ENCODE measurements around the gene PML.

Gene PML

DNA sequence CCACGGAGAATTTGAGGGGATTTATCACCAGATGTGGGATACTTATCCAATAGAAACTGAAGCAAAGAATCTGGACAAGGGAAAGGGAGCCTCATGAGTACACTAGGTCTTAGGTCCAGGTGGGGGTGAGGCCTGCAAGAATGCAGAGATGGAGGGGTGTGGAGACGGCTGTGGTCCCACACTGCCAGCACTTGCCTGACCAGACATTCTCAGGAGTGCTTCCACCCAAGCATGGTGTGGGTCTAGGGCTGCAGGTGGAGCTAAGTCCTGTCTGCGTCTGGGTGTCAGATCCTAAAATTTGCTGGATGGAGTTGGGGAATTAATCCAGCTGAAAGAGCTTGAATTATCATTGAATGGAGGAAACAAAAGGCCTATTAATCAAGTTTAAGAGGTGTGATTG is 14.4 kb downstream of the PML start:
- DNase-seq (ENCODE audit: low read depth) = no peak

DNA sequence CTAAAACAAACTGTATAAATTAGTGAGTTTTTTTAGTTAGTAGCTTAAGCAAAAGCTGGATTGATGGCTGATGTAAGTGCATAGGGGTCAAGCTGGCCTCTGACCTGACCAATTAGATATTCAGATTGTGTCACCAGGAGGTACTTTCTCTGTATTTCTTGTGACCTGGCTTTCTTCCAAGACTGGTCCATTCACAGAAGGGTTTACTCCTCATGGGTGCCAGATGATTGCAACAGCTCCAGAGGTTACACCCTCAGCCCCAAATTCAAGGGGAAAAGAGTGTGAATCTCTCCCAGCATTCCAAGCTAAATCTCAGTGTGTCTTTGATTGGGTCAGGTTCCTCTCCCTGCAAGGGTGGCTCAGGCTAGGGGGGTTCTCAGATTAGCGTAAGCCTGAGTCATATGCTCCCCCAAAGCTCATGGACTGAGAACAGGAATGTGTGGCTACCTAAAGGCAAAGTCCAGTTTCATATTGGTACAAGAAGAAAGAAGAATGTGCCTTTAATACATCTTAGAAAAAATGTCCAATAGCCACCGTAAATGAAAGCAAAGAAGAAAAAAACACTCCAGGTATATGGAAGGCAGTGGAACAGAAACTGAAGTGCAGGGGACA is 16.5 kb downstream of the PML start:
- no peak for DNase-seq (ENCODE audit: low read depth)

DNA sequence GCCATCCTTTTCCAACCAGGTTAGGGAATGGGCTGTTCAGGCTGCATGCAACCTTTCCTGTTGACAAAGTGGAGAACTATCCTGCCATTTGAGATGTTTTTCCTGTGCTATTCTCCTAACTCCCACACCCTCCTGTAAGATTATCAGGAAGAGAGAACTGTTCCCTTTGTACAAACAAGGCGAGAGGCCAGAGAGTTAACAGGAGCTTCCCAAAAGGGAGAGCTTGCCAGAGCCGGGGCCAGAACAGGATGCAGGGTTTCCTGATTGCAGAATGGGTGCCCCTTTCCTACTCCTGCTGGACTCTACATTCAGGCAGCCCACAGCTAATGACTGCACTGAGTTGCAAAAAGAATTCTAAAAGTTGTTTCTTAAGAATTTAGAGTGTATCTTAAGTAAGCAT is 17.1 kb downstream of the PML start:
- no peak for DNase-seq (ENCODE audit: low read depth)

DNA sequence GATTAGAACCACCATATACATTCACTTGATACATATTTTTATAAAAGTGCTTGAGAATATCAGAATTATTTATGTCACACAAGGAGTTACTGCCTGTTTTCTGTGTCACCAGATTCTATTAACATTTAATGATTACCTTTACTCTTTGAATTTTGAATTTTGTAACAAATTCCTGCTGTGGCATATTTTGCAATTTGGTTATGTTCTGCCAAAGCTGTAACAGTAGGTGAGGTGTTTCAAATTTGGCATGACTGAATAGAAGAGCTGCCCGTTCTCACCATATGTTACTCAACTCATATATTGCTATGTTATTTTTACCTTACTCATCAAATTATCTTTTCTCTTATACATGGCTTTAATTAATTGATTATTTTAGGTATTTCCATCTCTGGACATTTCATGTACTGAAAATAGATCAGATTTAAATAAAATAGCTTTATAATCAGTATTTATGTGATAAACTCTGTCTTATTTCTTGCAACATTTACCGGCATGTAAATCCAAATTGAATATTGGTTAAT is 18.9 kb downstream of the PML start:
- no peak for DNase-seq (ENCODE audit: low read depth)

GRCh38 chr15:74019734-74020133 is 25.2 kb downstream of the PML start:
- no peak for DNase-seq (ENCODE audit: low read depth)

- no peak for DNase-seq (ENCODE audit: low read depth)
Observed at GRCh38 chr15:74022706-74023470, 28.4 kb downstream of the PML start.

GRCh38 chr15:74024687-74025086 is 30.2 kb downstream of the PML start:
- DNase-seq (ENCODE audit: low read depth) = no peak

- no peak for DNase-seq (ENCODE audit: low read depth)
Observed at GRCh38 chr15:74025436-74025835, 30.9 kb downstream of the PML start.

GRCh38 chr15:74027688-74028087 is 33.2 kb downstream of the PML start:
- no peak for DNase-seq (ENCODE audit: low read depth)

GRCh38 chr15:74028646-74029045 is 34.1 kb downstream of the PML start:
- DNase-seq (ENCODE audit: low read depth) = no peak

DNA sequence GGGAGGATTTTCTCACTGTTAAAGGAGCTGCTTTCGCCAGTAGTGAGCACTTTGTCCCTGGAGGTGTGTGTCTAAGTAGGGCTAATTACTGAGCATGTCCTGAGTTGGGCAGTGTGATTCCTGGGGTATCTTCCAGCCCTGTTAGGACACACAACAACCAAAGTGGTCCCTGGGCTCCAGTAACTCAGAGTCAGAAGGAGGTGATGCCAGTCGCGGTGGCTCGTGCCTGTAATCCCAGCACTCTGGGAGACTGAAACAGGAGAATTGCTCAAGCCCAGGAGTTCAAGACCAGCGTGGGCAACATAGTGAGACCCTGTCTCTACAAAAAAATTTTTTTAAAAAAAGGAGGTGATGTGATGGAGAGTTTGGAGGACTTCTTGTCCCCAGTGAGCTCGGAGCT is 37.5 kb downstream of the PML start:
- DNase-seq (ENCODE audit: low read depth) = no peak

GRCh38 chr15:74032606-74033561 is 38.4 kb downstream of the PML start:
- DNase-seq (ENCODE audit: low read depth) = no peak

DNA sequence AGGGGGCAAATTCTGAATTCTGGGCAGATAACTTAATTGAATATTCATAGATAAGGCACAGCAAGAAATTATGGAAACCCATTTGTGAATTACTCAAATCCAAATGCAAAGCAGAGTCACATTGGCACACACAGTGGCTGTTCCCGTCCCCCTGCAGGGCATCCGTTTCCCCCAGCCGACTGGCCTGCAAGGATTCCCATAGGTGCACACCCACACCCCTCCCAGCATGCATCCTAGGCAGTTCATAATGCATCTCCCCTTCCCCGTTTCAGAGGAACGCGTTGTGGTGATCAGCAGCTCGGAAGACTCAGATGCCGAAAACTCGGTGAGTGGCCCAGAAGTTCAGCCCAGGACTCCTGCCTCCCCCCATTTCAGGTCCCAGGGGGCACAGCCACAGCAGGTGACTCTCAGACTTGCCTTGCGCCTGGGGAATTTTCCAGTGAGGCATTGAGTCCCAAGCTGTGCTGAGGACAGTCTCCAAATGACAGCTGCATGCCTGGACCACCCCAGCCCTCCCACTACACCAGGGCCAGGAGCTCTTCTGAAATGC is 39.8 kb downstream of the PML start:
- DNase-seq (ENCODE audit: low read depth) = no peak

DNA sequence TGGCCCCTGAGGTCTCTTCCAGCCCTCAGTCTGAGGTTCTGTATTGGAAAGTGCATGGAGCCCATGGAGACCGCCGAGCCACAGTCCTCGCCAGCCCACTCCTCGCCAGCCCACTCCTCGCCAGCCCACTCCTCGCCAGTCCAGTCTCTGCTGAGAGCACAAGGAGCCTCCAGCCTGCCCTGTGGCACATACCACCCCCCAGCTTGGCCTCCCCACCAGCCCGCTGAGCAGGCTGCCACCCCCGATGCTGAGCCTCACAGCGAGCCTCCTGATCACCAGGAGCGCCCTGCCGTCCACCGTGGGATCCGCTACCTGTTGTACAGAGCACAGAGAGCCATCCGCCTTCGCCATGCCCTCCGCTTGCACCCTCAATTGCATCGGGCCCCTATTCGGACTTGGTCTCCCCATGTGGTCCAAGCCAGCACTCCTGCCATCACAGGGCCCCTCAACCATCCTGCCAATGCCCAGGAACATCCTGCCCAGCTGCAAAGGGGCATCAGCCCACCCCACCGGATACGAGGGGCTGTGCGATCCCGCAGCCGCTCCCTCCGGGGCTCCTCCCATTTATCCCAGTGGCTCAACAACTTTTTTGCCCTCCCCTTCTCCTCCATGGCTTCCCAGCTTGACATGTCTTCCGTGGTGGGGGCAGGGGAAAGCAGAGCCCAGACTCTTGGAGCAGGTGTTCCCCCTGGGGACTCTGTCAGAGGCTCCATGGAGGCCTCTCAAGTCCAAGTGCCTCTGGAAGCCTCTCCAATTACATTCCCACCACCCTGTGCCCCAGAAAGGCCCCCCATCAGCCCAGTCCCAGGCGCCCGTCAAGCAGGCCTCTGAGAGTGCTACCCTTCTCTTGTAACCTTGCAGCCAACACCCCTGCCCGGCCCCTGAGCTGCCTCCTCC is 40.9 kb downstream of the PML start:
- DNase-seq (ENCODE audit: low read depth) = no peak

DNA sequence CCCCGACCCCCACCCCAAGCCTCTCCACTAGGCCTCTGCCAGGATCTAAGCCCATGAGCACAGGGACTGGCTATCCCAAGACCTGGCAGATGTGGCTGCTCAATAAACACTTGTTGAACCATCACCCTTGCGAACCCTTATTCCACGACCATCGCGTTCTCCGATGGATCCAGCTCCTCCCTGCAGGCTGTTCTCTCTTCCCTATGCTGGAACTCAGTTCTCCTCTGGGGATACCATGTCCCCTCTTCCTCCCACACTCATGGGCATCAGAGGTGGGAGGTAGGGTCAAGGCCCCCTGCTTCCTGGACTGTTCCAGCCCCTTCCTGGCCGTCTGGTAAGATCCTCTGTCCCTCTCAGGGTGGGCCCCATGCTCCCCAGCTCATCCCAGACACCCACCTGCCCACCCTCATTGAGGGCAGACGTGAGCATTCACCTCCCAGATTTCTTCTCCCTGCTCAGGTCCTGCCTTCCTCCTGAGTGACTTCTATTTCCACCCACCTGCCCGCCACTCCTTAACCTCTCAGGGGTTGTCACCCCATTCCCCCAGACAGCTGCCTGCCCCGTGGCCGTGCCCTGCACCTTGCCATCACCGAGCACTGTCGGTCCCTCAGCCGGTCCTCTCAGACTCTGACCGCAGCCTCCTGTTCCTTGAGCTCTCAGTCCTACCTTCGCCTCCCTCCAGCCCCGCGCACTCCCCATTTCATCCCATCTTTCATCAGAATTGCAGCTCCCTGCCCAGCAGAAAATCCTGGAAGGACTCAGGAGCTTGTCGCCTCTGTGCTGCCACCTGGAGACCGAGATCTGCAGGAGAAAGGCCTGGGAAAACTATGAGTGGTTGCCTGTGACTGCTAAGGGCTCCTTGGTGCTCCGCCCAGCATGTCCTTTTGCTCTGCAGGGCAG is 42.0 kb downstream of the PML start:
- no peak for DNase-seq (ENCODE audit: low read depth)

DNA sequence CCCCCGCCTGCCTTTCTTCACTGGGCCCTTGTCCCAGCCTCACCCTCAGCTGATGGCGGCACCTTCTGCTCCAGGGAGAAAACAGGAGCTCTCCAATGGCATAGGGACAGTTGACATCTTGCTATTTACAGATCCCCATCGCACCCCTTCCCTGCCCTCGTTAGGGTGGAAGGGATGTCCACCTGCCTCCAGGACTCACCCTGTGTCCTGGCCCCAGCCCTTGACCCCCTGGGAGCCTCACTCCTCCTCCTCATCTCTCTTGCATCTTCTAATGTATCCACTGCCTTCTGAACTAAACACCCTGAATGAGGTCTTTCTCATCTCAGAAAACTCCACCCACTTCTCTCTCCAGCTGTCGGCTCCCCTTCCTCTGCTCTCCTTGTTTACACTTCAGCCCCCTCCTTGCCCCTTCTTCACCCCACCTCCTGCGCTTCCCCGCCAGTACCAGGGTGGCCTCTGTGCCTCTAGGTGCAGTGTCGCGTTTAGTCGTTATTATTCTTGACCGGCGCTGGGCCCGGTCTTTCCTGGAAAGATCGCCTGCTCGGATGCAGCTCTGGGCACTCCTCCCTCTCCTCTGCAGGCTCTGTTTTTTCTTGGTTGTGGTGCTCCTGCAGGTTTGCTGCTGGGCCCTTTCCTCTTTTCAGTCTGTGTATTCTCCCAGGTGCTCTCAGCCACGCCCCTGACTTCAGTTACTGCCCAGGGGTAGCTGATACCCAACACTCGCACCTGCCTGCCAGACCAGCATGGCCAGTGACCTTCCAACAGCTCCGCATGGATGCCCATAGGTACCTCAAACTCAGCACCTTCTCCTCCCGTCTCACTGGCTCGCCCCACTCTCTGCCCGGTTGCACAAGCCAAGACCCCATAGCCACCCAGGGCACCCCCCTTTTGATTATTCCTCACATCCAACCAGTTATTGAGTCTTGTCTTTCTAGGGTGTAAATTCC is 42.9 kb downstream of the PML start:
- no peak for DNase-seq (ENCODE audit: low read depth)

GRCh38 chr15:74038707-74039655 is 44.5 kb downstream of the PML start:
- DNase-seq (ENCODE audit: low read depth) = no peak

DNA sequence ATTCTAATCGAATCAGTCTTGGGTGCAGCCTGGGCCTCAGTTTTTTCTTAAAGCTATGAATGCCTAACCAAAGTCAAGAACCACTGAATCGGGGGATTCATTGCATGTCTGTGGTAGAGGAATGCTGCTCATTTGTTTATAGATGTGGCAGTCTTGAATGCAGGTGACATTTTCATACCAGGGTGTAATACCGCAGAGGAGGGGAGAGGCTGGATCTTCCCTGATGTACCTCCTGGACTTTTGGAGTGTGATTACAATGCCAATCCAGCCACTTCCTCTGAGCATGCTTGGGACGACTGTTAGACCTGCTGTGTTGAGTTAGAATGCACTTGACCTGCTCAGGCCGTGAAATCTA is 45.1 kb downstream of the PML start:
- no peak for DNase-seq (ENCODE audit: low read depth)
